HG03521 (cell line): ENCODE data around the gene IGIP.

Source experiments
- ATAC-seq: cut with Tn5 transposase; IDR thresholded peaks from one replicate; pipeline ENCODE4 v1.9.1; 2021; ENCODE audit warnings: mild to moderate bottlenecking, moderate library complexity; ENCODE audit not compliant: unreplicated experiment

The IGIP gene

DNA sequence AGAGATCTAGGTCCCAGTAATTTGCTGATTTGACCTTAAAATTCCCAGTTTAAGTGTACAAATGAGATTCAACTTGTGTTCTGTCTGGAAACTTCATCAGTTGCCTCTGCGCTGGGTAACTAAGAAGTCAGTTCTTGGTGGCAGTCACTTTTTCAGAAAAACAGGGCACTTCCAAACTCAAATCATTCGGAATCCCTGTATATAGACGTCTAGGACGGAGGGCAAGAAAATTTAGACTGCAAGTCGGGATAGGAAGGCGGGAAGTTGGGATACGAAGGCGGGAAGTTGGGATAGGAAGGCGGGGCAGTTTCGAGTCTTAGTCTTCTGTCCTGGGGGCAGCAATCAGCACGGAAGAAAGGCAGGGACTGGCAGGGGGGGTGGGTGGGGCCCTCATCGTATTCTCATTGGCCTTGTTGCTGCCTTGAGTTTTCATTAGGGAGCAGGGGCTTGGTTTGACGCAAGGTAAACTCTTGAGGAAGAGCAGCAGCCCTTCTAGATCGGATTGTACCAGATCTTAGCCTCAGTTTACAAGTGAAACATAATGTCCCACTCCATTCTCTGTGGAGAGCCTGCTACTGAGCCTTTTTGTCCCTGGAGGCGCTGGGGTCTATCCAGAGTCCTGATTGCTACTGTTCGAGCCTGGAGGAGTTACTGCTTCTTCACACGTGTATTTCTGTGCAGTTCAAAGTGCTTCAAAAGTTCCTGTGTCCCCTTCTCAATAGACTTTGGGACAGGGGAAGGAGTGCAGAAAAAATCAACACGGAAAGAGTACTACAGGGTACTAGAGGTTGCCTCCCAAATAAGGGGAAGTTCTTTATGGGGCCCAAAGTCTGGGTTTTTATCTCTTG is 14.5 kb upstream of the IGIP start:
- ATAC-seq = no peak

DNA sequence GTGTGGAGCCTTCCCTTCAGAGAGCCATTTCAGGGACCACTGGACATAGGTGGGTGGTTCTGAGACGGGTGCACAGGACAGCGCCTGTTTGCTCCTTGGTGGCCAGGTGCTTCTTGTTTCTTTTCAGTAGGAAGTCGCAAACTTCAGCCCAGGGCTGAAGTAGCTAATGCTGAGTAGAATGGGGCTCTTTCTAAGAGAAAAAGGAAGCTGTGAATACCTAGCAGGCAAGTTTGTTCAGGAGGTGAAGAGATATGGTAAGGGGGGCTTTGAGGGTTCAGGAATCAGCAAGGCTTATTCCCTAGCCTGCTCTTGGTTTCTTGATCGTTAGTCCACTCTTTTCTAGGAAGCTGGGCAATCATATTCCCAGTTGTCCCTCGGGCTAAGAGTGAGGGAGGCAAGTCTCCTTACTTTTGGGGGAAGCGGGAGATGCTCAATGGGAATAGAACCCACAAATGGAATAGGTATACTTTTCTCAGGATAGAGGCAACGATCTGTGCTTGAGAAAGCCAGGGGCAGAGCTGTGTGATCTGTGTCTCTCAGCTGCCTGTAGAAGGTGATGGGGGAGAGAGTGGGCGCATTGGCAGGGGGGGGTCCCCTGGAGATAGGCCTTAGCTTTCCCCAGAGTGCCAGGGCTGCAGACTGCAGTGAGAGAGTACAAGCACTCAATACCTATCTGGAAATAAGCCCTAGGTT is 13.7 kb upstream of the IGIP start:
- ATAC-seq = no peak

DNA sequence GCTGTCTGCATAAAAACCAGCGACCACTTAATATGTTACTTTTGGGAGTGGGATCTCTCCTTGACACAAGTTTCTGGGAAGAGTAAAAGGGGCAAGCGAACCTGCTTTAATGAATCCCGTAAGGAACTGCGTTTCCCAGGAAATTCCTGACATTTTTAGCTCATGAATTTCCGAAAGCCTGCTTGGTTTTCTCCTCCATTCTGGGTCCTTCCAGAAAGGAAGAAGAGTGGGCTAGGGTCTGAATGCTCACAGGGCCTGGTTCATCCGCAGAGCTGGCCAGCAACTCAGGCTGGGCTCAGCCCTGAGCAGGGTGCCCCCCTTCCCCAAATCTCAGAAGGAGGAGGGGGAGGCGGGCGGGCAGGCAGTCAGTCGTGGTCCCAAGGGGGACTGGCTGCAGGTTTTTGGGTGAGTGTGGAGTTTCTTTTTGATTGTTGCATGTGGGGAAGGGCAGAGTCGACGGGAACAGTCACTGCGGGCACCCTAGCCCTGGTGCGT is 13.0 kb upstream of the IGIP start:
- no peak for ATAC-seq

- ATAC-seq = no peak
Observed at GRCh38 chr5:140113180-140113698, 12.5 kb upstream of the IGIP start.

- ATAC-seq = peak; percentile 91
Observed at GRCh38 chr5:140113699-140114263, 12.0 kb upstream of the IGIP start, which contains the start of gene PURA. PURA (plus strand) TSS chr5:140114109; CDS start chr5:140114182, 73 bp downstream.

DNA sequence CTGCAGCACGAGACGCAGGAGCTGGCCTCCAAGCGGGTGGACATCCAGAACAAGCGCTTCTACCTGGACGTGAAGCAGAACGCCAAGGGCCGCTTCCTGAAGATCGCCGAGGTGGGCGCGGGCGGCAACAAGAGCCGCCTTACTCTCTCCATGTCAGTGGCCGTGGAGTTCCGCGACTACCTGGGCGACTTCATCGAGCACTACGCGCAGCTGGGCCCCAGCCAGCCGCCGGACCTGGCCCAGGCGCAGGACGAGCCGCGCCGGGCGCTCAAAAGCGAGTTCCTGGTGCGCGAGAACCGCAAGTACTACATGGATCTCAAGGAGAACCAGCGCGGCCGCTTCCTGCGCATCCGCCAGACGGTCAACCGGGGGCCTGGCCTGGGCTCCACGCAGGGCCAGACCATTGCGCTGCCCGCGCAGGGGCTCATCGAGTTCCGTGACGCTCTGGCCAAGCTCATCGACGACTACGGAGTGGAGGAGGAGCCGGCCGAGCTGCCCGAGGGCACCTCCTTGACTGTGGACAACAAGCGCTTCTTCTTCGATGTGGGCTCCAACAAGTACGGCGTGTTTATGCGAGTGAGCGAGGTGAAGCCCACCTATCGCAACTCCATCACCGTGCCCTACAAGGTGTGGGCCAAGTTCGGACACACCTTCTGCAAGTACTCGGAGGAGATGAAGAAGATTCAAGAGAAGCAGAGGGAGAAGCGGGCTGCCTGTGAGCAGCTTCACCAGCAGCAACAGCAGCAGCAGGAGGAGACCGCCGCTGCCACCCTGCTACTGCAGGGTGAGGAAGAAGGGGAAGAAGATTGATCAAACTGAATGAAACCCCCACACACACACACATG is 11.2 kb upstream of the IGIP start:
- peak; percentile 23 for ATAC-seq

GRCh38 chr5:140115186-140115500 is 10.6 kb upstream of the IGIP start:
- ATAC-seq = no peak

GRCh38 chr5:140116716-140117115 is 9.0 kb upstream of the IGIP start:
- no peak for ATAC-seq

GRCh38 chr5:140117523-140117922 is 8.2 kb upstream of the IGIP start:
- no peak for ATAC-seq

GRCh38 chr5:140118302-140118936 is 7.3 kb upstream of the IGIP start:
- ATAC-seq = no peak

GRCh38 chr5:140126315-140127012 is 727 bp downstream of the IGIP start:
- ATAC-seq = no peak

GRCh38 chr5:140128376-140128775 is 2.6 kb downstream of the IGIP start:
- no peak for ATAC-seq

GRCh38 chr5:140130949-140131733 is 5.4 kb downstream of the IGIP start:
- ATAC-seq = no peak

DNA sequence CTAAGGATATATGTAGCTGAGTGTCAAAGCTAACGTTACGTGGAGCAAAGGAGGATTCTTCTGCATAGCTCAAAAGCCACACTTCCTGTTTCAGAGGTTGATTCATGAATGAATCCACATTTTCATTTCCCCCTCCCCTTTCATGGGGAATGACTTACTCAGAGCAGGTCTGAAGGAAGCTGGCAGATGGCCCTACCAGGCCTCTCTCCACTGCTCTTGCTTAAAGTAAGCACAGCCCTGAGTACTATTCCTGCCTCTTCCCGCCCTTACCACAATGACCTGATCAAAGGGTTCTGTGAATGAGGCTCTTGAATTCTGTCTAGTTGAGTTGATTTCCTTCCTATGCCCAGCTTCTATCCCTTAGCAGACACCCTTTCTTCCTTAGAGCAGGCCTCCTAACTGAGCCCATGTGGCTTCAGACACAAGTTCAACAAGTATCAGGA is 6.3 kb downstream of the IGIP start:
- ATAC-seq = no peak

DNA sequence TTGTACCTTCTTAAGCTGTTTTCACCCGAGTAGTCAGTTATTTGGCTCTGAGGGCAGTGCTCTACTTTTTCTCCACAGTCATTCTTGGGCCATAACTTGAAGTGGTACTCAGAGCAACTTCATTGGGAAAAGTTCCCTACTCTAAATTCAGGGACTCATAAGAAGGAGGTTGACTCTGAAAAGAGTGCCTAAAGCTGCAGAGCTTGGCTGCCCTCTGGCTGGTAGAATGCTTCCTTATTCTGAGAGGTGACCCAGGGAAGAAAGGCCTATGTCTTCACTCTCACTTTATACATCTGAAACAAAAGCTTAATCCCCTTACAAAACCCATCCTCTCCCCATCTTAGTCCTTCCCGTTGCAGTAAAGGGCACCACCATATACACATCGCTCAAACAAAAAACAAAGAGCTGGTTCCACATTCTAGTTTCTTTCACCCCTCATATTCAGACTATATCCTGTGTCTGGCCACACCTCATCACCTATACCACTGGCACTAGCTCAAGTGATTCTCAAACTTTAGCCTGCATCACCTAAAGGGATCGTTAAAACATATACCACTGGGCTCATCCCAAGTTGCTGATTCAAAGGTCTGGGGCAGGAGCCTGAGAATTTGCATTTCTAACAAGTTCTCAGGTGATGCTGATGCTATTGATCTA is 7.9 kb downstream of the IGIP start:
- ATAC-seq = no peak

DNA sequence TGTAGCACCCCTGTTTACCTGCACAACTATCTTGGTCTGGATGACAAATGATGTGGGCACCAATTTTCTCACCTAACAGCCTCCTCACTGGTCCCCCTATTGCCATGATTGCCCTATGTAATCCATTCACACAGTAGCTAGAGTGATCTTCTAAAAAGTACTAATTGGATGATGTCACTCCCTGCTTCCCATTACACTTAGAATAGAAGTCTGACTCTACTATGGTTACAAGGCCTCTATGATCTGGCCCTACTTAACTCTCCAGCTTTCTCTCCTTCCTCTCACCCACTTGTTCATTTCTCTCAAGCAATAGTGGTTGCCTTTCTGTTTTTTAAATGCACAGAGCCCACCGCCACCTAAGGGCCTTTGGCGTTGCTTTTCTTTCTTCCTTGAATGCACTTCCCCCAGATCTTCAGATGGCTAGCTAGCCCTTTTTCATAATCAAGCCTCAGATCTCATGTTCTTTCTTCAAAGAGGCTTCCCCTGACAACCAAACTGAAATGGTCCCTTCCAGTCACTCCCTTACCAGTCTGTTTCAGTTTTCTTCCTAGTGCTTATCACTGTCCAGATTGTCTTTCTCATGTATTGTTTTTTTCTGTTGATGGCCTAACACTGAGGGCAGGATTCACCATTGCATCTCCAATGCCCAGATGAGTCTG is 8.7 kb downstream of the IGIP start:
- ATAC-seq = no peak

- no peak for ATAC-seq
Observed at GRCh38 chr5:140135127-140135526, 9.4 kb downstream of the IGIP start.

DNA sequence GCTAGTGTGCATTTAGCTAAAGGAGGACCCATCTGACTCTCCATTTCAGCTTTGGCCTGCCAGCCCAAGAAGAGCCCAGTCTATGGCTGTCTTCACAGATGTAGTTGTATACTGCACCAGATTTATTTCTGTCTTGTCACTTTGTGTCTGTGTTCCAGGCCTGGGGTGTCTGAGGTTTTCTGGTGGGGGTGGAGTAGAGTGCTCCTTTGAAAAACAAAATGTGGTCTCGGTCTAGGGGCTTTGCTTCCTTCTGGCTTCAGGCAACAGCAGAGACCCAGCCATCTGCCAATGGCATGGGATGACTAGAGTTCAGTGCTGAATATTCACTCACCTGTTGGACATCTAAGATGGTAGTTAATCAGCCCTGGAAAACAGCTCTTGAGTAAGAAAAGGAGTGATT is 10.9 kb downstream of the IGIP start:
- no peak for ATAC-seq
